Tibial artery (tissue), 4 donors: Measurements from ENCODE around the gene DNAJC6.

Experiments used
- DNase-seq, 2 donors: peaks; one replicate each; pipeline ENCODE4 v3.0.0-alpha.2; 2019
- H3K27ac ChIP-seq, 2 donors: fragments of 200-600 bp; sonication (generic) in 1 of 2; 1 replicate in 1 of 2; 2 replicates in 1 of 2; pipeline ENCODE4 v1.5.1; 2018 to 2019; ENCODE audit warnings: mild to moderate bottlenecking in 1 of 2
- H3K27me3 ChIP-seq, 2 donors: fragments of 200-600 bp; sonication (generic) in 1 of 2; one replicate each; pipeline versions ENCODE4 v1.5.1 to v1.6.0; 2016 to 2019
- H3K36me3 ChIP-seq, 3 donors: fragments of 200-600 bp; sonication (generic) in 2 of 3; one replicate each; pipeline ENCODE4 v1.5.1; 2016 to 2019; ENCODE audit warnings: mild to moderate bottlenecking in 2 of 3
- H3K4me1 ChIP-seq, 4 donors: fragments of 200-600 bp; sonication (generic) in 2 of 4; 1 replicate in 3 of 4; 2 replicates in 1 of 4; pipeline ENCODE4 v1.5.1; 2016 to 2019
- H3K4me3 ChIP-seq, 2 donors: fragments of 200-600 bp; sonication (generic) in 1 of 2; 1 replicate in 1 of 2; 2 replicates in 1 of 2; pipeline ENCODE4 v1.5.1; 2018 to 2019; ENCODE audit warnings: mild to moderate bottlenecking in 2 of 2
- H3K9me3 ChIP-seq, 3 donors: fragments of 200-600 bp; sonication (generic) in 1 of 3; one replicate each; pipeline ENCODE4 v1.5.1; 2016 to 2019
- intact Hi-C: fragments of 100-400 bp; cut with DNase I; formaldehyde crosslinking; loops from one replicate; pipeline ENCODE4 v1.15.0; 2023; ENCODE audit warnings: low total_unique reads
- TF ChIP-seq, protein P1 (sequence below), 2 experiments: fragments of 200-600 bp in 1 of 2; fragments of 450-650 bp in 1 of 2; IDR thresholded peaks; one replicate each; pipeline ENCODE4 v1.5.1; 2017 to 2019; ENCODE audit warnings: antibody characterized with exemption in 2 of 2, mild to moderate bottlenecking in 1 of 2, moderate library complexity in 1 of 2

The DNAJC6 gene

DNA sequence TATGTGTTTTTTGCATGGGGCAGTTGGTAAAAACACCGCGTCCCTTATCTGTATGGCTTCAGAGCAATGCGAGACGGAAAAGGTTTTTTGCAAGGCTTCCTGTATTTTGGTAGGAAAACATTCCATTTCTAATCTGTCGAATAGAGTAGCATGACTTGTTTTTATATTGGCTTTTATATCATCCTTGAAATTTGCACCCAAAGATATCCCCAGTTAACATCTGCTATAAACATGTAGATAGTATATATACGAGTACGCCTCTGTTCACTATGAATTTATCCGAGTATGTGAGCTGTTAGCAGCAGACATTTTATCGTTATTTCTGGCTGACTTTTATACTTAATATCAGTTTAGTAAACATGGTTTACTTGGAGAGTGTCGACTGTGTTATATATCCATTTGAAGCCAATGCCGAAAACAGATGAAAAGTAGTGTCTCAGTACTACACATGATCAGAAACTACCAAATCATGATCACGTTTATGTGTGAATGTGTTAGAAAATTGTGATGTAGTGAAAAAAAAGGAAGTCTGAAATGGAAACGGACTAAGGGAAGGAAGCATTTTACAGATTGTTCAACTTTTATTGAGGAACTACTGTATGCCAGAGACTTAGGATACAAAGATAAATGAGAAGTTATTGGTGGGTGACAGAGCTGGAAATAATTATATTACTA lies 112.1 kb downstream of the DNAJC6 start:
- TF ChIP-seq, protein P1, sequence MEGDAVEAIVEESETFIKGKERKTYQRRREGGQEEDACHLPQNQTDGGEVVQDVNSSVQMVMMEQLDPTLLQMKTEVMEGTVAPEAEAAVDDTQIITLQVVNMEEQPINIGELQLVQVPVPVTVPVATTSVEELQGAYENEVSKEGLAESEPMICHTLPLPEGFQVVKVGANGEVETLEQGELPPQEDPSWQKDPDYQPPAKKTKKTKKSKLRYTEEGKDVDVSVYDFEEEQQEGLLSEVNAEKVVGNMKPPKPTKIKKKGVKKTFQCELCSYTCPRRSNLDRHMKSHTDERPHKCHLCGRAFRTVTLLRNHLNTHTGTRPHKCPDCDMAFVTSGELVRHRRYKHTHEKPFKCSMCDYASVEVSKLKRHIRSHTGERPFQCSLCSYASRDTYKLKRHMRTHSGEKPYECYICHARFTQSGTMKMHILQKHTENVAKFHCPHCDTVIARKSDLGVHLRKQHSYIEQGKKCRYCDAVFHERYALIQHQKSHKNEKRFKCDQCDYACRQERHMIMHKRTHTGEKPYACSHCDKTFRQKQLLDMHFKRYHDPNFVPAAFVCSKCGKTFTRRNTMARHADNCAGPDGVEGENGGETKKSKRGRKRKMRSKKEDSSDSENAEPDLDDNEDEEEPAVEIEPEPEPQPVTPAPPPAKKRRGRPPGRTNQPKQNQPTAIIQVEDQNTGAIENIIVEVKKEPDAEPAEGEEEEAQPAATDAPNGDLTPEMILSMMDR (IDR thresholded peaks at IDR 0.05), result no peak
- Histone ChIP-seq H3K4me3 (peak overlapping the region; percentile 75 to 79), H3K27ac (peak overlapping the region; percentile 95 to 96), H3K27me3 (no peaks in the 10 kb centered on the region), H3K9me3 (no peaks in the 10 kb centered on the region), H3K36me3 (peaks cover 10 to 14% (median 13%) of the 10 kb centered on the region in 3 donors), H3K4me1 (peaks cover 0 to 41% (median 27%) of the 10 kb centered on the region in 4 donors)
- no peak for DNase-seq
- intact Hi-C loops, result loop anchor here (10.0 kb wide), 1 partner anchor 157 kb away; no protein-coding TSS in a partner anchor

DNA sequence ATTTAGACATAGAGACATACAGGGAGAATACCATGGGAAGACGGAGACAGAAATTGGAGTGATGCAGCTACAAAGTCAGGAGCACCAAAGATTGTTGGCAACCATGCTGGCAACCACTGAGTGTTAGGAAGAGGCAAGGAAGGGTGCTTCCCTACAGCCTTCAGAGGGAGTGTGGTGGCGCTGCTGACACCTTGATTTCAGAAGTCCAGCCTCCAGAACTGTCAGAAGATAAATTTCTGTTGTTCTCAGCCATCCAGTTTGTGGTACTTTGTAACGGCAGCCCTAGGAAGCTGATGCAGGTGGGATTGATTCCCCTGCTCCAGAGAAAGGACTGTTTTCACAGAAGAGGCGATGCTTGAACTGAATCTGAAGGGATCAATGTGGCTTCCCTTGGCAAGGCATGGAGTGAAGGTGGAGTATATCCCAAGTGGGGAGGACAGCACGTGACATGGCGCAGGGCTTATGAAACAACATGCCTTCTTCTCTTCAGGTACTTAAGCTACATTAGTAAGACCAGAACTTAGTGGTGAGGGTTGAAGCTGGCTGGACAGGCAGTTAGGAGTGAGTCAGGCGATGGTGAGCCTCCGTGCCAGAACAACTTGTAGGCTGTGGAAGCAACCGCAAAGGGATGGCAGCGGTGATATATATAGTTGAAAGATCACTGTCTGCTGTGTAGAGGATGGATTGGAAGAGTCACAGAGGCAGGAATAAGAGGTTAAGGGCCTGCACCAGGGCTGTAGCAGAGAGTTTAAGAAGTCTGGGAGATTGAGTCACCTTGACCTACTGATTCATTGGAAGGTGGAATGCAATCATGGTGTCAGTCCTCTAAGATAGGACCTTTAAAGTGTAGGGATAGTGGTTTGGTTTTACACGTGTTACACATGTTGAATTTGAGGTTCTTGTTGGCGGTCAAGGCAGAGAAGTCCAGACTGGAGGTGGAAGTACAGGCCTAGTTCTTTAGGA lies 113.2 kb downstream of the DNAJC6 start:
- Histone ChIP-seq H3K27me3 (no peaks in the 10 kb centered on the region), H3K27ac (peak overlapping the region in 1 of 2 donors; percentile 15), H3K9me3 (no peaks in the 10 kb centered on the region), H3K36me3 (peaks cover 18 to 24% (median 23%) of the 10 kb centered on the region in 3 donors), H3K4me3 (peak overlapping the region; percentile 75 to 79), H3K4me1 (peaks cover 0 to 41% (median 27%) of the 10 kb centered on the region in 4 donors)
- TF ChIP-seq, protein P1 (IDR thresholded peaks at IDR 0.05), result no peak
- no peak for DNase-seq
- intact Hi-C loops, result loop anchor here (10.0 kb wide), 1 partner anchor 158 kb away; no protein-coding TSS in a partner anchor

DNA sequence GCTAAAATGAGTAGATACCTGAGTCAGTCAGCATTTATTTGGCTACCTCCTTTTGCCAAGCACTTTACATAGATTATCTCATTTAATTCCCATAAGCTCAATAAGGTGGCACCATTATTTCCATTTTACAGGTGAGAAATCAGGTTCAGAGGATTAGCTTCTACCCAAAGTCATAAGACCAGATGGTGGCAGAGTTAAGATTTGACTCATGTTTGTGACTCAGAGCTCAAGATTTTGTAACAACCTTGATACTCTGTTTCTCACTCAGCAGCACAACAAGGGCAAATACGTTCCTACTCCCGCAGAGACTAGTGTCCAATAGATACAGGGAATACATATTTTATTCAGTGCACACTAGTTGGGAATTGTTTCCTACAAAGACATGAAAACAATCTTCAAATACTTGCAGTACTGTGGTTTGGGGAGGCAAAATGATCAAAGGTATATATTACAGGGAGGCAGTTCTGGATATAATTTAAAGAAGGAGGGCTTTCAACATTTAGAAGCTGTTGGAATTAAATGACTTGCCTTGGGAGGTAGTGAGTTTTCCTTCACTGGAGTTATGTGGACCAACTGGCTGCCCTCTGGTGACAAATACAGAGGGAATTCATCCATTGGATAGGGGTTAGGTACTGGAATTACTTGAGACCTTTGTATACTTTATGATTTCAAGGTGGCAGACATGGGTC lies 114.7 kb downstream of the DNAJC6 start:
- Histone ChIP-seq H3K27ac (peak overlapping the region in 1 of 2 donors; percentile 23), H3K27me3 (no peaks in the 10 kb centered on the region), H3K4me3 (no peak overlapping the region), H3K9me3 (no peaks in the 10 kb centered on the region), H3K4me1 (peaks cover 0 to 42% (median 28%) of the 10 kb centered on the region in 4 donors), H3K36me3 (peaks cover 18 to 30% (median 26%) of the 10 kb centered on the region in 3 donors)
- intact Hi-C loops, result loop anchor here (10.0 kb wide), 1 partner anchor 159 kb away; no protein-coding TSS in a partner anchor
- TF ChIP-seq, protein P1 (IDR thresholded peaks at IDR 0.05), result no peak
- DNase-seq, result no peak

DNA sequence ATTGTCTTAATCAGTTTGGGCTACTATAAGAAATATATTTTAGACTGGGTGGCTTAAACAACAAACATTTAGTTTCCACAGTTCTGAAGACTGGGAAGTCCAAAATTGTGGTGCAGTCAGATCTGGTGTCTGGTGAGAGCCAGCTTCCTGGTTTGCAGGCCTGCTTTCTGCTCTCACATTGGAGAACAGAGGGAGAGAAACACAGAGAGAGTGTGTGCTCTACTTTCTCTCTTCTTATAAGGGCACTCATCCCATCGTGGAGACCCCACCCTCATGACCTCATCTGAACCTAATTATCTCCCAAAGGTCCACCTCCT lies 115.2 kb downstream of the DNAJC6 start:
- DNase-seq, result no peak
- Histone ChIP-seq H3K27me3 (no peaks in the 10 kb centered on the region), H3K4me3 (no peak overlapping the region), H3K9me3 (no peaks in the 10 kb centered on the region), H3K4me1 (peaks cover 0 to 40% (median 31%) of the 10 kb centered on the region in 4 donors), H3K27ac (peak overlapping the region in 1 of 2 donors; percentile 9), H3K36me3 (peaks cover 18 to 30% (median 26%) of the 10 kb centered on the region in 3 donors)
- intact Hi-C loops, result loop anchor here (10.0 kb wide), 1 partner anchor 160 kb away; no protein-coding TSS in a partner anchor
- TF ChIP-seq, protein P1 (IDR thresholded peaks at IDR 0.05), result no peak

DNA sequence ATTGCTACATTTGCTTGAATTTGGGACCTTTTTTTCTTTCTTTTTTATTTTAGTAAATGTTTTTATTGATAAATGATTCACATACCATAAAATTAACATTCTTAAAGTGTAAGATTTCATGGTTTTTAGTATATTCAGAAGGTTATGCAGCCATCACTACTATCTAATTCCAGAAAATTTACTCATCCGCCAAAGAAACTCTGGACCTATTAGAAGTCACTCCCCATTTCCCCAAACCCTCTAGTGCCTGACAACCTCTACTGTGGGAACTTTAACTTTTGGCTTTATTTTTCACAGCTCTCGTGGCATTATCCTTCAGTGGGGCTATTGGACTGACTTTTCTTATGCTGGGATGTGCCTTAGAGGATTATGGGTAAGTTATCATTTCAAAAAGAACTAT lies 115.7 kb downstream of the DNAJC6 start:
- Histone ChIP-seq H3K4me1 (peaks cover 0 to 44% (median 32%) of the 10 kb centered on the region in 4 donors), H3K9me3 (no peaks in the 10 kb centered on the region), H3K36me3 (peaks cover 18 to 30% (median 26%) of the 10 kb centered on the region in 3 donors), H3K27ac (no peak overlapping the region), H3K27me3 (no peaks in the 10 kb centered on the region), H3K4me3 (no peak overlapping the region)
- TF ChIP-seq, protein P1 (IDR thresholded peaks at IDR 0.05), result no peak
- DNase-seq, result no peak
- intact Hi-C loops, result loop anchor here (10.0 kb wide), 1 partner anchor 160 kb away; no protein-coding TSS in a partner anchor
